Mammary epithelial cell (primary cell): ENCODE measurements around the gene RIF1.

Experiments
- CTCF ChIP-seq, 2 donors: IDR thresholded peaks in 1 of 2; conservative IDR thresholded peaks in 1 of 2; 2 replicates each; pipeline ENCODE4 v1.5.1; 2011 to 2012; ENCODE audit warnings: inconsistent platforms in 2 of 2, low read length in 2 of 2, mild to moderate bottlenecking in 2 of 2, control low read depth in 1 of 2, low read depth in 1 of 2; ENCODE audit not compliant: insufficient read depth in 1 of 2; ENCODE audit errors: extremely low read depth in 1 of 2
- EZH2 ChIP-seq: IDR thresholded peaks from 2 replicates; pipeline ENCODE4 v1.6.1; 2012; ENCODE audit warnings: low read length, inconsistent platforms, borderline replicate concordance

GRCh38 chr2:151399981-151400380, 9.7 kb upstream of the RIF1 start:
- TF ChIP-seq CTCF (conservative IDR thresholded peaks at IDR 0.05 in 1 of 2, IDR thresholded peaks at IDR 0.05 in 1 of 2; ENCODE audit: extremely low read depth in 1 of 2, insufficient read depth in 1 of 2, low read depth in 1 of 2, low read length in 2 of 2) = no peak
- TF ChIP-seq EZH2 = no peak
